Neuronal stem cell (in vitro differentiated cells): ENCODE results near the gene RALY.
A peak's percentile ranks its signal among the peaks of the same experiment; 100 is the strongest.

Experiments used
- DNase-seq: peaks from one replicate; pipeline ENCODE4 v3.0.0-alpha.2; 2013; ENCODE audit warnings: low spot score
- H2AFZ ChIP-seq: one replicate; pipeline ENCODE4 v1.6.1; 2013; ENCODE audit warnings: mild to moderate bottlenecking, low read length, inconsistent platforms
- H2AK5ac ChIP-seq: 2 replicates; pipeline ENCODE4 v1.6.1; 2013; ENCODE audit warnings: low read depth, mild to moderate bottlenecking, inconsistent platforms, low read length, moderate library complexity, mixed read lengths
- H2BK120ac ChIP-seq: 2 replicates; pipeline ENCODE4 v1.6.1; 2013; ENCODE audit warnings: low read depth, mild to moderate bottlenecking, inconsistent platforms, low read length, moderate library complexity, mixed read lengths
- H2BK12ac ChIP-seq: one replicate; pipeline ENCODE4 v1.6.1; 2013; ENCODE audit warnings: low read length, inconsistent platforms
- H2BK15ac ChIP-seq: 2 replicates; pipeline ENCODE4 v1.6.1; 2013; ENCODE audit warnings: mild to moderate bottlenecking, low read length, inconsistent platforms, mixed read lengths
- H2BK5ac ChIP-seq: one replicate; pipeline ENCODE4 v1.6.1; 2013; ENCODE audit warnings: inconsistent platforms, mild to moderate bottlenecking, low read length, moderate library complexity
- H3K14ac ChIP-seq: one replicate; pipeline ENCODE4 v1.6.1; 2013; ENCODE audit warnings: low read length, inconsistent platforms
- H3K18ac ChIP-seq: 2 replicates; pipeline ENCODE4 v1.6.1; 2013; ENCODE audit warnings: low read length, inconsistent platforms
- H3K23ac ChIP-seq: 2 replicates; pipeline ENCODE4 v1.6.1; 2013; ENCODE audit warnings: low read depth, mild to moderate bottlenecking, mixed read lengths, low read length, inconsistent platforms; ENCODE audit not compliant: poor library complexity
- H3K27ac ChIP-seq: replicated peaks from 3 replicates; pipeline ENCODE4 v1.5.1; 2013; ENCODE audit warnings: low read length, inconsistent platforms
- H3K27me3 ChIP-seq, 3 experiments: 2 replicates each; pipeline ENCODE4 v1.6.1; 2013; ENCODE audit warnings: low read length in 3 of 3, mild to moderate bottlenecking in 2 of 3, inconsistent platforms in 1 of 3, low read depth in 1 of 3, mixed read lengths in 1 of 3, moderate library complexity in 1 of 3; ENCODE audit not compliant: control insufficient read depth in 3 of 3, insufficient read depth in 3 of 3
- H3K36me3 ChIP-seq, 2 donors: replicated peaks in 1 of 2; 2 replicates each; pipeline ENCODE4 v1.6.1; 2013; ENCODE audit warnings: low read length in 2 of 2; ENCODE audit not compliant: control insufficient read depth in 2 of 2, insufficient read depth in 2 of 2
- H3K4ac ChIP-seq: 2 replicates; pipeline ENCODE4 v1.6.1; 2013; ENCODE audit warnings: inconsistent platforms, mild to moderate bottlenecking, low read length, moderate library complexity
- H3K4me1 ChIP-seq, 2 donors: 1 replicate in 1 of 2; 2 replicates in 1 of 2; pipeline ENCODE4 v1.6.1; 2013; ENCODE audit warnings: low read length in 2 of 2, low read depth in 1 of 2; ENCODE audit not compliant: control insufficient read depth in 2 of 2, insufficient read depth in 1 of 2
- H3K4me2 ChIP-seq: one replicate; pipeline ENCODE4 v1.6.1; 2013; ENCODE audit warnings: mild to moderate bottlenecking, low read length, inconsistent platforms; ENCODE audit not compliant: insufficient read depth, poor library complexity, severe bottlenecking
- H3K4me3 ChIP-seq, 2 donors: 2 replicates each; pipeline ENCODE4 v1.5.1; 2013; ENCODE audit warnings: low read length in 2 of 2, mild to moderate bottlenecking in 2 of 2, inconsistent platforms in 1 of 2, moderate library complexity in 1 of 2
- H3K79me1 ChIP-seq: one replicate; pipeline ENCODE4 v1.6.1; 2013; ENCODE audit warnings: low read depth, mild to moderate bottlenecking, inconsistent platforms, low read length, moderate library complexity
- H3K9ac ChIP-seq: one replicate; pipeline ENCODE4 v1.6.1; 2013; ENCODE audit warnings: mild to moderate bottlenecking, low read depth, low read length, inconsistent platforms; ENCODE audit not compliant: poor library complexity
- H3K9me3 ChIP-seq, 2 donors: replicated peaks in 1 of 2; 2 replicates each; pipeline versions ENCODE3 to v1.6.1; 2013; ENCODE audit warnings: low read length in 2 of 2, mild to moderate bottlenecking in 2 of 2, inconsistent platforms in 1 of 2, low read depth in 1 of 2, mixed read lengths in 1 of 2, moderate library complexity in 1 of 2; ENCODE audit not compliant: control insufficient read depth in 2 of 2, insufficient read depth in 1 of 2
- H4K8ac ChIP-seq: one replicate; pipeline ENCODE4 v1.6.1; 2013; ENCODE audit warnings: low read depth, mild to moderate bottlenecking, inconsistent platforms, low read length, moderate library complexity
- H4K91ac ChIP-seq: one replicate; pipeline ENCODE4 v1.6.1; 2013; ENCODE audit warnings: low read length, low read depth, mild to moderate bottlenecking, inconsistent platforms; ENCODE audit not compliant: poor library complexity
- WGBS, 2 donors: extraction: QIAGEN DNeasy Blood & Tissue Kit; methylation state at CpG; one replicate each; pipeline ENCODE4 v1.1.7; 2013; ENCODE audit warnings: missing lambda C conversion rate in 2 of 2, mixed read lengths in 1 of 2; ENCODE audit not compliant: insufficient read length in 2 of 2, insufficient replicate concordance in 1 of 2; ENCODE audit errors: extremely low coverage in 2 of 2; 5-methylcytosine and 5-hydroxymethylcytosine counted together

Gene RALY

GRCh38 chr20:34010405-34010931 is 16.8 kb downstream of the RALY start:
- no peak overlapping the region for H3K23ac ChIP-seq
- peaks cover 0 to 16% of the 10 kb centered on the region in 2 donors for H3K9me3 ChIP-seq
- H3K4me3 ChIP-seq: no peak overlapping the region
- no peak overlapping the region for H3K9ac ChIP-seq
- H4K8ac ChIP-seq: no peak overlapping the region
- H3K4me2 ChIP-seq: no peak overlapping the region
- no peak overlapping the region for H2AFZ ChIP-seq
- no peak overlapping the region for H3K14ac ChIP-seq
- no CpG with 5 or more reads among the region's 3 CpGs for WGBS, 2 donors
- H3K27ac ChIP-seq: no peak overlapping the region
- peaks cover 2% of the 10 kb centered on the region for H3K79me1 ChIP-seq
- no peak overlapping the region for H2BK15ac ChIP-seq
- H3K4me1 ChIP-seq: peaks cover 5 to 7% of the 10 kb centered on the region in 2 donors
- H2BK5ac ChIP-seq: no peak overlapping the region
- H2AK5ac ChIP-seq: no peak overlapping the region
- H3K36me3 ChIP-seq: peaks cover 0 to 25% of the 10 kb centered on the region in 2 donors
- no peaks in the 10 kb centered on the region for H3K27me3 ChIP-seq
- H4K91ac ChIP-seq: no peak overlapping the region
- DNase-seq: no peak
- no peak overlapping the region for H2BK12ac ChIP-seq
- no peak overlapping the region for H2BK120ac ChIP-seq
- no peak overlapping the region for H3K18ac ChIP-seq
- no peak overlapping the region for H3K4ac ChIP-seq

GRCh38 chr20:34011275-34011674 is 17.6 kb downstream of the RALY start:
- no peak for DNase-seq
- Histone ChIP-seq H3K36me3 (peaks cover 0 to 30% of the 10 kb centered on the region in 2 donors), H3K4me3 (no peak overlapping the region), H2AK5ac (no peak overlapping the region), H2BK120ac (no peak overlapping the region), H3K18ac (no peak overlapping the region), H3K4me2 (no peak overlapping the region), H3K4me1 (peaks cover 5 to 10% of the 10 kb centered on the region in 2 donors), H3K9ac (no peak overlapping the region), H2BK12ac (no peak overlapping the region), H3K27ac (no peak overlapping the region), H3K14ac (no peak overlapping the region), H3K23ac (no peak overlapping the region), H3K9me3 (peaks cover 0 to 16% of the 10 kb centered on the region in 2 donors), H3K4ac (no peak overlapping the region), H3K27me3 (no peaks in the 10 kb centered on the region), H2AFZ (no peak overlapping the region), H3K79me1 (peaks cover 5% of the 10 kb centered on the region), H4K91ac (no peak overlapping the region), H2BK15ac (no peak overlapping the region), H2BK5ac (no peak overlapping the region), H4K8ac (no peak overlapping the region)
- WGBS, 2 donors: no CpG with 5 or more reads among the region's 1 CpG

- peak overlapping the region; percentile 16 for H3K27ac ChIP-seq
Measured at GRCh38 chr20:34012330-34012729, 18.6 kb downstream of the RALY start.

GRCh38 chr20:34012735-34013134 is 19.0 kb downstream of the RALY start:
- no peak for DNase-seq
- Histone ChIP-seq H3K27me3 (no peaks in the 10 kb centered on the region), H2BK15ac (no peak overlapping the region), H2BK12ac (no peak overlapping the region), H3K9me3 (peaks cover 0 to 9% of the 10 kb centered on the region in 2 donors), H3K36me3 (peaks cover 0 to 33% of the 10 kb centered on the region in 2 donors), H4K91ac (no peak overlapping the region), H2AK5ac (no peak overlapping the region), H3K23ac (no peak overlapping the region), H3K4me2 (no peak overlapping the region), H3K4ac (no peak overlapping the region), H3K4me1 (peaks cover 5 to 12% of the 10 kb centered on the region in 2 donors), H3K4me3 (no peak overlapping the region), H3K18ac (no peak overlapping the region), H2BK5ac (no peak overlapping the region), H3K79me1 (peaks cover 5% of the 10 kb centered on the region), H3K14ac (no peak overlapping the region), H3K9ac (no peak overlapping the region), H4K8ac (no peak overlapping the region), H3K27ac (no peak overlapping the region), H2BK120ac (no peak overlapping the region), H2AFZ (no peak overlapping the region)
- no CpG with 5 or more reads among the region's 3 CpGs for WGBS, 2 donors

More at GRCh38 chr20:34012330-34012729, 18.6 kb downstream of the RALY start:
- no peak for DNase-seq
- H3K4ac ChIP-seq: no peak overlapping the region
- H2AK5ac ChIP-seq: no peak overlapping the region
- peaks cover 5% of the 10 kb centered on the region for H3K79me1 ChIP-seq
- WGBS, 2 donors: no CpG with 5 or more reads among the region's 5 CpGs
- no peak overlapping the region for H4K91ac ChIP-seq
- H3K36me3 ChIP-seq: peaks cover 0 to 30% of the 10 kb centered on the region in 2 donors
- H2BK12ac ChIP-seq: no peak overlapping the region
- H3K4me1 ChIP-seq: peaks cover 5 to 12% of the 10 kb centered on the region in 2 donors
- no peak overlapping the region for H2BK15ac ChIP-seq
- peaks cover 0 to 10% of the 10 kb centered on the region in 2 donors for H3K9me3 ChIP-seq
- no peak overlapping the region for H3K4me3 ChIP-seq
- no peak overlapping the region for H2BK5ac ChIP-seq
- no peak overlapping the region for H2AFZ ChIP-seq
- no peak overlapping the region for H3K18ac ChIP-seq
- no peak overlapping the region for H4K8ac ChIP-seq
- no peak overlapping the region for H3K9ac ChIP-seq
- H3K27me3 ChIP-seq: no peaks in the 10 kb centered on the region
- no peak overlapping the region for H2BK120ac ChIP-seq
- no peak overlapping the region for H3K4me2 ChIP-seq
- no peak overlapping the region for H3K14ac ChIP-seq
- no peak overlapping the region for H3K23ac ChIP-seq
